SK-N-SH (cell line): ENCODE data around the gene ATP2C1. TPM values are rescaled to one million over a fixed set of nuclear protein-coding genes. Genes with fewer than 3 reads are reported as not detected.

Experiments used
- CTCF ChIA-PET: fragments of 300-600, 350-600 bp; formaldehyde crosslinking; extraction: SDS; loops from one replicate; lab custom pipeline; 2021; lab: Yijun Ruan, JAX
- POLR2A ChIA-PET: fragments of 350-600 bp; sonication (Branson Sonifier 250); formaldehyde crosslinking; extraction: SDS; loops from one replicate; lab custom pipeline; 2020; ENCODE audit warnings: antibody characterized with exemption, inconsistent platforms; lab: Yijun Ruan, JAX
- DNase-seq: peaks from one replicate; pipeline ENCODE4 v3.0.0; 2012
- H2AFZ ChIP-seq: fragments of 200-600 bp; sonication (generic); 2 replicates; pipeline ENCODE4 v1.8.1; 2016; ENCODE audit warnings: antibody characterized with exemption, mild to moderate bottlenecking, low read depth
- H3F3A ChIP-seq: fragments of 200-600 bp; sonication (generic); replicated peaks from 2 replicates; pipeline ENCODE3; 2016; ENCODE audit warnings: antibody characterized with exemption, mild to moderate bottlenecking; ENCODE audit not compliant: insufficient read depth
- H3K27ac ChIP-seq, 2 experiments: fragments of 200-500 bp in 1 of 2; fragments of 200-600 bp in 1 of 2; sonication (Bioruptor generic) in 1 of 2; sonication (generic), shearing (Covaris generic) in 1 of 2; 2 replicates each; pipeline versions ENCODE4 v1.5.1 to v1.6.1; 2014 to 2016; ENCODE audit warnings: low read depth in 2 of 2, inconsistent platforms in 1 of 2, low read length in 1 of 2, mild to moderate bottlenecking in 1 of 2, mixed read lengths in 1 of 2
- H3K27me3 ChIP-seq: fragments of 200-600 bp; sonication (generic), shearing (Covaris generic); 2 replicates; pipeline ENCODE4 v1.6.1; 2016; ENCODE audit warnings: mixed run types; ENCODE audit not compliant: insufficient read depth
- H3K36me3 ChIP-seq, 2 experiments: fragments of 200-500 bp in 1 of 2; fragments of 200-600 bp in 1 of 2; sonication (Bioruptor generic) in 1 of 2; sonication (generic) in 1 of 2; replicated peaks in 1 of 2; 2 replicates each; pipeline versions ENCODE3 to v1.5.1; 2014 to 2016; ENCODE audit warnings: low read length in 1 of 2, mild to moderate bottlenecking in 1 of 2; ENCODE audit not compliant: insufficient read depth in 2 of 2, control insufficient read depth in 1 of 2
- H3K4me1 ChIP-seq, 2 experiments: fragments of 200-500 bp in 1 of 2; fragments of 200-600 bp in 1 of 2; sonication (Bioruptor generic) in 1 of 2; sonication (generic), shearing (Covaris generic) in 1 of 2; 2 replicates each; pipeline versions ENCODE4 v1.5.1 to v1.6.1; 2014 to 2016; ENCODE audit warnings: low read depth in 1 of 2, low read length in 1 of 2, mixed run types in 1 of 2; ENCODE audit not compliant: insufficient read depth in 2 of 2, control insufficient read depth in 1 of 2
- H3K4me2 ChIP-seq: fragments of 200-600 bp; sonication (generic), shearing (Covaris generic); 2 replicates; pipeline ENCODE4 v1.6.1; 2017; ENCODE audit warnings: mixed run types
- H3K4me3 ChIP-seq, 2 experiments: fragments of 200-500 bp in 1 of 2; fragments of 200-600 bp in 1 of 2; sonication (Bioruptor generic) in 1 of 2; sonication (generic), shearing (Covaris generic) in 1 of 2; 2 replicates each; pipeline versions ENCODE4 v1.5.1 to v1.8.1; 2014 to 2016; ENCODE audit warnings: low read depth in 2 of 2, inconsistent platforms in 1 of 2, low read length in 1 of 2, mild to moderate bottlenecking in 1 of 2, mixed read lengths in 1 of 2, moderate library complexity in 1 of 2
- H3K79me2 ChIP-seq: fragments of 200-600 bp; sonication (generic); 2 replicates; pipeline ENCODE4 v1.8.1; 2017; ENCODE audit warnings: mild to moderate bottlenecking; ENCODE audit not compliant: insufficient read depth
- H3K9ac ChIP-seq: fragments of 200-600 bp; sonication (generic); 2 replicates; pipeline ENCODE4 v1.6.1; 2017; ENCODE audit warnings: mixed run types
- H3K9me2 ChIP-seq: fragments of 200-600 bp; sonication (generic); 2 replicates; pipeline ENCODE4 v1.6.1; 2017; ENCODE audit warnings: mixed run types
- H3K9me3 ChIP-seq: fragments of 200-600 bp; sonication (generic); 2 replicates; pipeline ENCODE4 v1.6.1; 2017; ENCODE audit warnings: mixed run types, mild to moderate bottlenecking, moderate library complexity
- H4K20me1 ChIP-seq: fragments of 200-600 bp; sonication (generic); 2 replicates; pipeline ENCODE4 v1.6.1; 2017; ENCODE audit warnings: mild to moderate bottlenecking, mixed run types; ENCODE audit not compliant: insufficient read depth
- CTCF ChIP-seq: fragments of 200-600 bp; sonication (generic); IDR thresholded peaks from 2 replicates; pipeline ENCODE4 v1.6.1; 2017; ENCODE audit warnings: antibody characterized with exemption, mild to moderate bottlenecking, moderate library complexity
- GATA2 ChIP-seq: sonication (generic); formaldehyde crosslinking; IDR thresholded peaks from 2 replicates; pipeline ENCODE4 v1.5.0; 2020; ENCODE audit warnings: mild to moderate bottlenecking, missing genetic modification reagents
- MAX ChIP-seq: IDR thresholded peaks from 2 replicates; pipeline ENCODE4 v1.4.0; 2012; ENCODE audit warnings: low read depth
- MEF2A ChIP-seq: IDR thresholded peaks from 2 replicates; pipeline ENCODE4 v1.4.0; 2012; ENCODE audit warnings: low read depth, borderline replicate concordance
- POLR2AphosphoS5 ChIP-seq: IDR thresholded peaks from 2 replicates; pipeline ENCODE4 v1.6.1; 2012; ENCODE audit warnings: low read depth, low read length
- RAD21 ChIP-seq: IDR thresholded peaks from 2 replicates; pipeline ENCODE4 v1.6.1; 2012; ENCODE audit warnings: mild to moderate bottlenecking, low read length
- REST ChIP-seq: IDR thresholded peaks from 2 replicates; pipeline ENCODE4 v1.6.1; 2012; ENCODE audit warnings: mild to moderate bottlenecking, low read depth, low read length, moderate library complexity
- RXRA ChIP-seq: IDR thresholded peaks from 2 replicates; pipeline ENCODE4 v1.4.0; 2012; ENCODE audit warnings: low read depth, mild to moderate bottlenecking, borderline replicate concordance
- SIN3A ChIP-seq: IDR thresholded peaks from 2 replicates; pipeline ENCODE4 v1.6.1; 2012; ENCODE audit warnings: low read depth, mild to moderate bottlenecking, low read length, moderate library complexity, borderline replicate concordance
- TCF12 ChIP-seq: IDR thresholded peaks from 2 replicates; pipeline ENCODE4 v1.4.0; 2012
- USF1 ChIP-seq: IDR thresholded peaks from 2 replicates; pipeline ENCODE4 v1.4.0; 2012; ENCODE audit warnings: low read depth, borderline replicate concordance
- USF2 ChIP-seq: fragments of 150-350 bp; IDR thresholded peaks from 2 replicates; pipeline ENCODE4 v1.6.1; 2017; ENCODE audit warnings: antibody characterized with exemption, low read length, low read depth, borderline replicate concordance
- WGBS: methylation state at CpG from one replicate; pipeline ENCODE4 v1.1.6; 2017; ENCODE audit warnings: low lambda C conversion rate; 5-methylcytosine and 5-hydroxymethylcytosine counted together
- polyA plus RNA-seq, 3 experiments: library from polyadenylated mRNA; depleted of rRNA; stranded (reverse); fragments of >200 nt; gene quantifications; 2 replicates each; pipeline ENCODE4 v1.2.3, GENCODE V29; 2012

The ATP2C1 gene
- polyA plus RNA-seq, 1 of the 3 experiments (the other 2 are of a cell fraction) = 35.6 TPM

GRCh38 chr3:131020122-131020693 lies 126.3 kb downstream of the ATP2C1 start:
- no peak overlapping the region for H2AFZ ChIP-seq
- TF ChIP-seq TCF12 (no peak), GATA2 (no peak), USF2 (no peak), RXRA (no peak), MEF2A (no peak), SIN3A (no peak), POLR2AphosphoS5 (no peak), USF1 (no peak), MAX (no peak), REST (no peak), CTCF (no peak), RAD21 (no peak)
- no peaks in the 10 kb centered on the region for H3K27me3 ChIP-seq
- H3K9ac ChIP-seq = no peak overlapping the region
- peaks cover 24 to 68% of the 10 kb centered on the region in 2 experiments for H3K36me3 ChIP-seq
- no peaks in the 10 kb centered on the region for H3F3A ChIP-seq
- WGBS = 96% methylated on average over 5 of the region's 5 CpGs
- CTCF ChIA-PET = interaction anchor here (0.6 to 2.0 kb wide), 5 partner anchors 13 to 919 kb away, joined by 3 to 4 read pairs (median 3); no protein-coding TSS in a partner anchor
- no peak overlapping the region for H3K4me3 ChIP-seq
- peaks cover 0 to 3% of the 10 kb centered on the region in 2 experiments; a peak in 2 of 4 replicates for H3K4me1 ChIP-seq
- no peaks in the 10 kb centered on the region for H4K20me1 ChIP-seq
- no peaks in the 10 kb centered on the region for H3K9me3 ChIP-seq
- H3K9me2 ChIP-seq = no peaks in the 10 kb centered on the region
- DNase-seq = no peak
- H3K79me2 ChIP-seq = peaks cover 4% of the 10 kb centered on the region
- no peak overlapping the region for H3K4me2 ChIP-seq
- H3K27ac ChIP-seq = no peak overlapping the region
- POLR2A ChIA-PET = no interaction called here
